Upper lobe of left lung (tissue), 4 donors: ENCODE results near the gene C1orf122.

Source experiments
- EP300 ChIP-seq, 4 donors: sonication (generic); formaldehyde crosslinking; IDR thresholded peaks; one replicate each; pipeline ENCODE4 v1.5.1; 2017; ENCODE audit warnings: antibody characterized with exemption in 4 of 4, control low read depth in 2 of 4
- POLR2A ChIP-seq, 4 donors: fragments of 450-650 bp; IDR thresholded peaks; one replicate each; pipeline ENCODE4 v1.5.1; 2016 to 2017; ENCODE audit warnings: antibody characterized with exemption in 4 of 4, mild to moderate bottlenecking in 2 of 4
- POLR2AphosphoS5 ChIP-seq, 2 donors: sonication (generic); formaldehyde crosslinking; IDR thresholded peaks; one replicate each; pipeline ENCODE4 v1.5.1; 2017; ENCODE audit warnings: antibody characterized with exemption in 2 of 2
- TF ChIP-seq, protein P1 (sequence below), 6 experiments: fragments of 450-650 bp in 4 of 6; fragments of 200-600 bp in 2 of 6; sonication (generic) in 2 of 6; IDR thresholded peaks; one replicate each; pipeline ENCODE4 v1.5.1; 2016 to 2019; ENCODE audit warnings: antibody characterized with exemption in 6 of 6

DNA sequence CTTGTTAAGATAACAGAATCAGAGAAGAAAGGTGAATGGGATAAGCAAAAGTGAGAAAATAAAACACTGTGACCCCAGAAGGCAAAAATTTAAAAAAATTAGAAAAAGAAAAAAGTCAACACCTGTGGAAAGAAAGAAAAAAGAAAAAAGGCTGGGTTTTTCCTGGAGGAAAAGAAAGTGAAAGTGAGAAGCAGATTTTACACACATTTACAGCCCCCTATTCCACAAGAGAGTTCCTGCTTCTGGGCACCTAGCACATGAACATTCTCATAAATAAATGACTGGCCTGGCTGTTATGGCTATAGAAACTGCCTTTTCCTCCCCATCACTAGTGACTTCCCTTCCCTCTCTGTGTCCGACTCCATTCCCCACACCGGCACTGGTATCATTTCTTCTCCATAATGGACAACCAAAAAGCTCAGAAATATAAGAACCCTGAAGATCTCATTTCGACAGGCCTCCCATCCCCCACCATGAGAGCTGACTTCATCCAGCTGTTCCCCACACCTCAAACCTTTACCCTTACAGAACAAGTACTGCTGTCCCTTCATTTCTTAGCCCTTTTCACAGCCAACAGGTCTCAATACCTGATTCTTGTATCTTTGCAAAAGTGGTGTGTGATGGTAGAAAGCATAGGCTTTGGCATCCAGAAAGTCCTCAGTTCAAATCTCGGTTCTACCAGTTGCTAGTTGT lies 39.2 kb downstream of the C1orf122 start:
- TF ChIP-seq EP300 (IDR thresholded peaks at IDR 0.05) (no peak), POLR2A (IDR thresholded peaks at IDR 0.05) (no peak), POLR2AphosphoS5 (IDR thresholded peaks at IDR 0.05) (no peak)
- TF ChIP-seq, protein P1, sequence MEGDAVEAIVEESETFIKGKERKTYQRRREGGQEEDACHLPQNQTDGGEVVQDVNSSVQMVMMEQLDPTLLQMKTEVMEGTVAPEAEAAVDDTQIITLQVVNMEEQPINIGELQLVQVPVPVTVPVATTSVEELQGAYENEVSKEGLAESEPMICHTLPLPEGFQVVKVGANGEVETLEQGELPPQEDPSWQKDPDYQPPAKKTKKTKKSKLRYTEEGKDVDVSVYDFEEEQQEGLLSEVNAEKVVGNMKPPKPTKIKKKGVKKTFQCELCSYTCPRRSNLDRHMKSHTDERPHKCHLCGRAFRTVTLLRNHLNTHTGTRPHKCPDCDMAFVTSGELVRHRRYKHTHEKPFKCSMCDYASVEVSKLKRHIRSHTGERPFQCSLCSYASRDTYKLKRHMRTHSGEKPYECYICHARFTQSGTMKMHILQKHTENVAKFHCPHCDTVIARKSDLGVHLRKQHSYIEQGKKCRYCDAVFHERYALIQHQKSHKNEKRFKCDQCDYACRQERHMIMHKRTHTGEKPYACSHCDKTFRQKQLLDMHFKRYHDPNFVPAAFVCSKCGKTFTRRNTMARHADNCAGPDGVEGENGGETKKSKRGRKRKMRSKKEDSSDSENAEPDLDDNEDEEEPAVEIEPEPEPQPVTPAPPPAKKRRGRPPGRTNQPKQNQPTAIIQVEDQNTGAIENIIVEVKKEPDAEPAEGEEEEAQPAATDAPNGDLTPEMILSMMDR (IDR thresholded peaks at IDR 0.05) = no peak
